ENCODE measurements around the gene TBRG4. TPM values are rescaled to one million over a fixed set of nuclear protein-coding genes. Genes with fewer than 3 reads are reported as not detected.

TBRG4 gene
- total RNA-seq, 1 donor from 2014 or later = 71.2 TPM

DNA sequence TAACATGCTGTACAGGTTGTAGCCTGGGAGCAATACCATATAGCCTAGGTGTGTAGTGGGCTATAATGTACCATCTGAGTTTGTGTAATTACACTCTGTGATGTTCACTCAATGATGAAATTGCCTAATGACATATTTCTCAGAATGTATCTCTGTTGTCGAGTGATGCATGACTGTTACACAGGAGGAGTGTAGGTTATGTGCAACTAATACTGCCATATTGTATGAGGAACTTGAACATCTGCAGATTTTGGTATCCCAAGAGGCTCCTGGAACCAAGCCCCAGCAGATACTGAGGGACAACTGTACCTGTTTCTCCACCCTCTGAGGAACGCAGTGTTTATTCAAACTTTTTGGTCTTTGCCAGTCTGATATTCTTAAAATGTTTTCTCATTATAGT, 61.3 kb downstream of the TBRG4 start:
- H3K9me3 ChIP-seq = no peaks in the 10 kb centered on the region
- DNase-seq (ENCODE audit: extremely low spot score in 2 of 2) = no peak
- no peaks in the 10 kb centered on the region for H3K4me1 ChIP-seq
- H3K4me3 ChIP-seq = no peak overlapping the region
- intact Hi-C loops (cut with DNase I) = no loop called here
- H3K36me3 ChIP-seq = no peaks in the 10 kb centered on the region
- H3K27ac ChIP-seq = no peak overlapping the region
- TF ChIP-seq POLR2A (IDR thresholded peaks at IDR 0.05) = no peak
- TF ChIP-seq, protein P1, sequence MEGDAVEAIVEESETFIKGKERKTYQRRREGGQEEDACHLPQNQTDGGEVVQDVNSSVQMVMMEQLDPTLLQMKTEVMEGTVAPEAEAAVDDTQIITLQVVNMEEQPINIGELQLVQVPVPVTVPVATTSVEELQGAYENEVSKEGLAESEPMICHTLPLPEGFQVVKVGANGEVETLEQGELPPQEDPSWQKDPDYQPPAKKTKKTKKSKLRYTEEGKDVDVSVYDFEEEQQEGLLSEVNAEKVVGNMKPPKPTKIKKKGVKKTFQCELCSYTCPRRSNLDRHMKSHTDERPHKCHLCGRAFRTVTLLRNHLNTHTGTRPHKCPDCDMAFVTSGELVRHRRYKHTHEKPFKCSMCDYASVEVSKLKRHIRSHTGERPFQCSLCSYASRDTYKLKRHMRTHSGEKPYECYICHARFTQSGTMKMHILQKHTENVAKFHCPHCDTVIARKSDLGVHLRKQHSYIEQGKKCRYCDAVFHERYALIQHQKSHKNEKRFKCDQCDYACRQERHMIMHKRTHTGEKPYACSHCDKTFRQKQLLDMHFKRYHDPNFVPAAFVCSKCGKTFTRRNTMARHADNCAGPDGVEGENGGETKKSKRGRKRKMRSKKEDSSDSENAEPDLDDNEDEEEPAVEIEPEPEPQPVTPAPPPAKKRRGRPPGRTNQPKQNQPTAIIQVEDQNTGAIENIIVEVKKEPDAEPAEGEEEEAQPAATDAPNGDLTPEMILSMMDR (IDR thresholded peaks at IDR 0.05) = no peak
- TF ChIP-seq POLR2AphosphoS5 (IDR thresholded peaks at IDR 0.05; ENCODE audit: insufficient read depth in 1 of 2, low read depth in 1 of 2) = no peak
- H3K27me3 ChIP-seq = no peaks in the 10 kb centered on the region

Small RNA genes lying within 50 kb of the gene (small RNA-seq; reads per million reads assigned to genes)
- gene SNORA5A = 3.5 reads per million, percentile 79 among the genes with 10 or more reads in this experiment
- gene SNORA5B = not detected
- gene SNORA5C = 53.2 reads per million, percentile 96 among the genes with 10 or more reads in this experiment

Other genes starting within 250 kb of the TBRG4 start
- gene PURB, start 226.2 kb downstream of the TBRG4 start, total RNA-seq = 19.2 TPM
- gene MYO1G, start 132.7 kb downstream of the TBRG4 start, total RNA-seq = 5.2 TPM
- gene CCM2, start 111.5 kb downstream of the TBRG4 start, total RNA-seq = 44.2 TPM
- gene NACAD, start 22.7 kb downstream of the TBRG4 start, total RNA-seq = 9.6 TPM
- 50.1 TPM for gene RAMP3, start 46.1 kb upstream of the TBRG4 start, total RNA-seq

All from vagina (tissue), 2 donors.